Right hindlimb (tissue), 1 donor: ENCODE data around the gene CTXN2.
A peak's percentile ranks its signal among the peaks of the same experiment; 100 is the strongest.

ENCODE experiments used
- DNase-seq: peaks from one replicate; pipeline ENCODE4 v3.0.0-alpha.2; 2018

Gene CTXN2

GRCh38 chr15:48191574-48192225 lies at the start of gene CTXN2:
TSS of gene CTXN2 (plus strand) at chr15:48191665. CDS start at chr15:48201301, 9,636 bp downstream.
- DNase-seq, result no peak

- DNase-seq, result no peak
These were observed 47.6 kb upstream of the CTXN2 start for GRCh38 chr15:48143856-48144255.

GRCh38 chr15:48144889-48145288 lies 46.6 kb upstream of the CTXN2 start:
- no peak for DNase-seq

GRCh38 chr15:48145923-48146322 lies 45.5 kb upstream of the CTXN2 start:
- DNase-seq, result no peak

- no peak for DNase-seq
These were observed 44.1 kb upstream of the CTXN2 start for GRCh38 chr15:48147358-48147757.

- no peak for DNase-seq
These were observed 41.6 kb upstream of the CTXN2 start for GRCh38 chr15:48149858-48150257.

- no peak for DNase-seq
These were observed 37.9 kb upstream of the CTXN2 start for GRCh38 chr15:48153526-48153925.

- DNase-seq, result no peak
These were observed 22.8 kb upstream of the CTXN2 start for GRCh38 chr15:48168616-48169015.

GRCh38 chr15:48170981-48171380 lies 20.5 kb upstream of the CTXN2 start:
- DNase-seq, result no peak

- DNase-seq, result no peak
These were observed 16.3 kb upstream of the CTXN2 start for GRCh38 chr15:48175126-48175525.

- DNase-seq, result no peak
These were observed 15.4 kb upstream of the CTXN2 start for GRCh38 chr15:48176112-48176511.

GRCh38 chr15:48176957-48177356 lies 14.5 kb upstream of the CTXN2 start:
- DNase-seq, result no peak

GRCh38 chr15:48177383-48177765 lies 14.1 kb upstream of the CTXN2 start:
- peak; percentile 17 for DNase-seq

GRCh38 chr15:48177766-48178647 lies 13.5 kb upstream of the CTXN2 start, which contains the start of gene MYEF2:
TSS of gene MYEF2 (minus strand) at chr15:48178295. CDS start at chr15:48178237, 58 bp downstream.
- DNase-seq, result peak; percentile 77

- DNase-seq, result no peak
These were observed 12.9 kb upstream of the CTXN2 start for GRCh38 chr15:48178648-48178931.

GRCh38 chr15:48182749-48183148 lies 8.7 kb upstream of the CTXN2 start:
- DNase-seq, result no peak

GRCh38 chr15:48185529-48185928 lies 5.9 kb upstream of the CTXN2 start:
- no peak for DNase-seq

- no peak for DNase-seq
These were observed 5.2 kb upstream of the CTXN2 start for GRCh38 chr15:48186271-48186670.

GRCh38 chr15:48190932-48191573 lies 412 bp upstream of the CTXN2 start:
- peak; percentile 86 for DNase-seq

GRCh38 chr15:48202068-48202467 lies 10.6 kb downstream of the CTXN2 start:
- no peak for DNase-seq

- DNase-seq, result no peak
These were observed 14.5 kb downstream of the CTXN2 start, which contains the start of gene SLC12A1 for GRCh38 chr15:48205981-48206380. TSS of gene SLC12A1 (plus strand) at chr15:48206302. CDS start at chr15:48207720, 1,418 bp downstream.

GRCh38 chr15:48221261-48221660 lies 29.8 kb downstream of the CTXN2 start:
- no peak for DNase-seq

- peak; percentile 32 for DNase-seq
These were observed 30.4 kb downstream of the CTXN2 start for GRCh38 chr15:48221885-48222284.

GRCh38 chr15:48222627-48223026 lies 31.2 kb downstream of the CTXN2 start:
- peak; percentile 22 for DNase-seq
